Bronchial epithelial cell (primary cell): ENCODE data around the gene RBFOX2. TPM values are rescaled to one million over a fixed set of nuclear protein-coding genes. Genes with fewer than 3 reads are reported as not detected.

Source experiments
- DNase-seq: peaks from one replicate; pipeline ENCODE4 v3.0.0-alpha.2; 2010; ENCODE audit warnings: low read depth
- FAIRE-seq: peaks from 2 replicates; lab custom pipeline; 2011; peaks lifted over from hg19 to GRCh38; lab: Jason Lieb, UNC
- H3K27me3 ChIP-seq: 2 replicates; pipeline ENCODE4 v1.5.1; 2011; ENCODE audit warnings: low read length; ENCODE audit not compliant: control insufficient read depth, insufficient read depth
- H3K36me3 ChIP-seq: 2 replicates; pipeline ENCODE4 v1.5.1; 2011; ENCODE audit warnings: low read length; ENCODE audit not compliant: control insufficient read depth, insufficient read depth
- H3K4me3 ChIP-seq: 2 replicates; pipeline ENCODE4 v1.5.1; 2011; ENCODE audit warnings: mild to moderate bottlenecking, low read depth, low read length, control low read depth
- CTCF ChIP-seq: IDR thresholded peaks from 2 replicates; pipeline ENCODE4 v1.5.1; 2011; ENCODE audit warnings: mild to moderate bottlenecking, moderate library complexity, low read length, control low read depth, inconsistent platforms; ENCODE audit not compliant: insufficient read depth, severe bottlenecking
- total RNA-seq: library from RNA; depleted of rRNA; stranded (reverse); fragments of >200 nt; gene quantifications from 2 replicates; pipeline ENCODE4 v1.2.1, GENCODE V29; 2014

The RBFOX2 gene
- total RNA-seq, 1 donor from 2014 or later, result 69.5 TPM

GRCh38 chr22:35879351-35879750 is 149.3 kb downstream of the RBFOX2 start:
- Histone ChIP-seq H3K27me3 (no peaks in the 10 kb centered on the region), H3K4me3 (no peak overlapping the region), H3K36me3 (no peaks in the 10 kb centered on the region)
- FAIRE-seq (no peak), DNase-seq (no peak)
- no peak for TF ChIP-seq CTCF

- DNase-seq (no peak), FAIRE-seq (no peak)
- TF ChIP-seq CTCF, result no peak
- Histone ChIP-seq H3K4me3 (no peak overlapping the region), H3K36me3 (peaks cover 2% of the 10 kb centered on the region), H3K27me3 (no peaks in the 10 kb centered on the region)
These were observed 155.2 kb downstream of the RBFOX2 start for GRCh38 chr22:35873426-35873825.

GRCh38 chr22:35872451-35872850 is 156.2 kb downstream of the RBFOX2 start:
- Histone ChIP-seq H3K4me3 (no peak overlapping the region), H3K27me3 (no peaks in the 10 kb centered on the region), H3K36me3 (peaks cover 2% of the 10 kb centered on the region)
- no peak for DNase-seq
- FAIRE-seq, result no peak
- no peak for TF ChIP-seq CTCF

- peaks cover 2% of the 10 kb centered on the region for H3K36me3 ChIP-seq
- H3K4me3 ChIP-seq, result no peak overlapping the region
- TF ChIP-seq CTCF, result no peak
- FAIRE-seq (no peak), DNase-seq (no peak)
- no peaks in the 10 kb centered on the region for H3K27me3 ChIP-seq
These were observed 157.9 kb downstream of the RBFOX2 start for GRCh38 chr22:35870517-35871293.

DNA sequence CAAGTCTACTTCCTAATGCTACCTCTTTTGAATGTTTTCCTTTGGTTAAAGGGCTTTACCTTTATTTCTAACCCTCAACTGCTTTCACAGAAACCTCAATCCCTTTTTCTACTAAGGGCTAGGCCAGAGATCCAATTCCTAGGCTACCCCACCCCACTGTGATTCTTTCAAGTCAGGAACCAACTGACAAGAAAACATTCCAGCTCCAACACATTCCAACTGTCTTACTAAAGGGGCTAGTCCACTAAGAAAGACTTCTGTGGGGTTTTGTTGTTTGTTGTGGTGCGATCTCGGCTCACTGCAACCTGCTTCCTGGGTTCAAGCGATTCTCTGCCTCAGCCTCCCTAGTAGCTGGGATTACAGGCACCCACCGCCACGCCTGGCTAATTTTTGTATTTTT is 159.7 kb downstream of the RBFOX2 start:
- TF ChIP-seq CTCF, result no peak
- FAIRE-seq (no peak), DNase-seq (no peak)

GRCh38 chr22:35866651-35867050 is 162.0 kb downstream of the RBFOX2 start:
- no peak for TF ChIP-seq CTCF
- no peak for FAIRE-seq
- H3K36me3 ChIP-seq, result no peaks in the 10 kb centered on the region
- DNase-seq, result no peak
- no peak overlapping the region for H3K4me3 ChIP-seq
- H3K27me3 ChIP-seq, result no peaks in the 10 kb centered on the region

More for the DNA sequence above, 159.7 kb downstream of the RBFOX2 start:
- Histone ChIP-seq H3K27me3 (no peaks in the 10 kb centered on the region), H3K36me3 (peaks cover 2% of the 10 kb centered on the region), H3K4me3 (no peak overlapping the region)
